Stimulated activated CD8-positive, alpha-beta memory T cell treated with anti-CD3 and anti-CD28 coated beads, Interleukin-12 subunit alpha, Interleukin-12 subunit beta, amount 100 ng/mL, for 1 hour (primary cell): ENCODE measurements around the gene KRTAP5-3.

ENCODE experiments used
- DNase-seq: peaks from one replicate; pipeline ENCODE4 v3.0.0-alpha.2; 2020; ENCODE audit warnings: low read depth

The KRTAP5-3 gene

DNA sequence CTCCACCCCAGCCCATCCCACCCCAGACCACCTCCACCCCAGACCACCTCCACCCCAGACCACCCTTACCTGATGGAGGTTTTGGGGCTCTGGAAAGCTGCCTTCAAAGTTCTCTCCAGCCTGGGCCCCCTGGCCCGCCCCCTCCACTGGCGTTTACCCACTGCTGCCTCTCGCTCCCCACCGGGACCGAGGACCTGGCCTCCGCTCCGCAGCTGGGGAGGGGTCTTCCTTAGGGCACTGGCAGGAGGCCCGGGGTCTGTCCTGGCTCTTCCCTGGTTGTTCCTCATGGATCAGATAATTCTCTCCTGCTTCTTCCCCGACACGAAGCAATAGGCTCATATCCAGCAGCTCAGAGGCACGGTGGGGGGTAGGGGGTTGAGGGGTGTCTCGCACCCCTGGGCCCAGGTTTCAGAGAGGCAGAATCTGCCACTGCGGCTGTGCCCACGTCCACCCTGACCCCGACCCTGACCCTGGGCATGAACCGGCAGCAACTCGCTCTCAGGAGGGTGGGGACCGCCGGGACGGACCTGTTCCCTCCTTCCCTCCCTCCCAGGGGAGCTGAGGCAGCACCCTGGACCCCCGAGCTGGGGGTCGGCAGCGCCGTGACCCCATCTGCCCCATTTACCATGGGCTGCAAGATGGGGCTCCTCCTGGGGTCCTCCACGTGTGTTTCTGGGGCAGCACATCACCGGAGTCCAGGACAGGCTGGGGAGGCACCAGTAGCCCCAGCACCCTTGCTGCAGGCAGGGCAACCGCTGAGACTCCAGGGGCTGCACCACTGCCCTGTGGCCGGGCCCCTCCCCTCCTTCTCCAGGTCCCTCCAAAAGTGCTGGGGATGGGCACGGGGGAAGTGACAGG is 34.3 kb upstream of the KRTAP5-3 start:
- DNase-seq = no peak

DNA sequence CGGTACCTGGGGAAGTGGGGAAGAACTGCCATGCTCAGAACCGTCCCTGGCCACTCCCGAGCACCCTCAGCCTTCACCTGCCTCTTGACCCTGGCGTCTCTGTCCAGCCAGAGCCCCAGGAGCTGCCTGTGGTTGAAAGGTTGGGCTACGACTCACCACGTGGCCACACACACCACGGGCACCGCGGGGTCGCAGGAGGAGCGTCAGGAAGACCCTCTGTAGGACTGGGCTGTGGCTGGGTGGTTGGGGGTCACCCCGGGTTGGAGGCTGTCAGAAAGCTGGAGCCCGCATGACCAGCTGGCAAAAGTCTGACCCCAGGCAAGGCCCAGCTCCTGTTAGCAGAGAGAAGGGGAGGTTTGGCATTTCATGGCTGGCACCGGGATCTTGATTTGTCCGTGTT is 32.8 kb upstream of the KRTAP5-3 start:
- DNase-seq = no peak

DNA sequence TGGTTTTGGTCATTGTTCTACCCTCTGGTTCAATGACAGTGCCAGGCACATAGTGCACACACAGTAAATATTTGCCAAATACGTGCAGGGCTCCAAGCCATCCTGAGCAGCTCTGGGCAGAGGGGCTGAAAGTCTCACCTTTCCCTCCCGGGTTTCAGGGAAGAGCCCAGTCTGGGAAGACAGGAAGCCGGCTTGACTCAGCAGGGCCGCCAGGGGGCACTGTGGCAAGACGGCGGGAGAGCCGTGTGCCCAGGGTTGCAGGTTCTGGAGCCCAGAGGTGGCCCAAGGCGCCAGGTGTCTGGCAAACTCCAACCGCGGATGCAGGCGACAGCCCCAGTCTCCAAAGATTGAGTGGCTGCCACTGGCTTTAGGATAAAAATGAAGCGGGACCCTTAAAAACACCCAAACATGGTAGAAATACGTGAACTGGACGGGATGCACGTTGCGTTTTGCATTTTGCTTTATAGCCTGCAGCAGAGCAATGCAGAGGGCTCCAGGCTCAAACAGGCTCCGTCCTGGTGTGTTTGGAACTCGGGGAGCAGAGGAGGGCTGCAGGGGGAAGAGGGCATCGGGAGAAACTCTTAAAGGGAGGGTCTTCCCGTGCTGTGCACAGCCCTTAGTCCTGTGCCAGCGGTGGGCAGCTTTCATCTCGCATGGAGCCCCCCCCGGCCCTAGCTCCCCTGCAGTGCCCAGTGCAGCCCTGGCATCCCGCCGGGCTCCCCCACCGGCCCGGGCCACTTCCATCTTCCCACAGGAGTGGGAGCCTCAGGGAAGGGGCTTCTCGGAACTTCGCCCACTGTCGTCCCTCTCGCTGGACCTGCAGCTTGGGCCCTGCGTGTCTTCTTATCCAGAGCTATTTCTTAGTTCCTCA is 32.0 kb upstream of the KRTAP5-3 start:
- DNase-seq = no peak

DNA sequence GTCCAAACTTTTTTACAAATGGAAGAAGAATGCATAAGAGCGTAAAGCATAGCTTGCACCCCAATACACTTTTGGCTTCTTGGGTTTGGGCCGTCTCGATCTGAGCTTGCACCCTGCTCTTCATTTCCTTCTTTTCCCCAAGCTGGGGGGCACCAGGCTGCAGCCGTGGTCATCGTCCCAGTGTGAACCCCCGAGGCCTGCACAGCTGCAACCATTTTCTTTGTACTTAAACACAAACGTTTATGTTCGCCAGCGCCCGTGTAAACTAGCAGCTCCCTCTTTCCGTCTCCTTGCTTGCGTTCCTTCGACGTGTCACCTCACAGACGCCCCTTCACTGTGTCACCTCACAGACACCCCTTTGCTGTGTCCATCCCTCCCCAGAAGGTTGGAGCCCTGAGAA is 31.4 kb upstream of the KRTAP5-3 start:
- no peak for DNase-seq

DNA sequence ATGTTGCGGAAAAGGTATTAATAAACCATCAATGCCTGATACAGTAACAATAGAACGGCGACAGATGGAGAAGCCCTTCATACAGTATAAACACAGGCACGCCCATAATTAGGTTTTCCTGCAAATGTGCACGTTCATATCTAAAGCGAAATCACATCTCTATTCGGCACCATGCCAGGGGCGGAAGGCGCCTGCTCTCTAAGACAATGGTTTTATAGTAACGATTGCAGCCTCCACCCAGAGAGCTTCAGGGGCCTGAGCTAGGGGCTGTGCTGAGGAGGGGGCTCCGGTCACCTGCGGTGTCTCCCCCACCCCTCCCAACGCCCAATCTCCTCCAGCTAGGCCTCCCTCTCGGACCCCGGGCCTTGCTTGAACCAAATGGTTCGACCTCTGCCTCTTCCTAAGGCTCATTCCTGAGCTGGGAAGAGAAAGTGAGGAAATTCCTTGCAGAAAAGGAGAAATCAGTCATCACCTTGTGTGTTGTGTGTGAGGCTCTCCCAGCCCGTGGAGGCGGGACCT is 30.9 kb upstream of the KRTAP5-3 start:
- no peak for DNase-seq

DNA sequence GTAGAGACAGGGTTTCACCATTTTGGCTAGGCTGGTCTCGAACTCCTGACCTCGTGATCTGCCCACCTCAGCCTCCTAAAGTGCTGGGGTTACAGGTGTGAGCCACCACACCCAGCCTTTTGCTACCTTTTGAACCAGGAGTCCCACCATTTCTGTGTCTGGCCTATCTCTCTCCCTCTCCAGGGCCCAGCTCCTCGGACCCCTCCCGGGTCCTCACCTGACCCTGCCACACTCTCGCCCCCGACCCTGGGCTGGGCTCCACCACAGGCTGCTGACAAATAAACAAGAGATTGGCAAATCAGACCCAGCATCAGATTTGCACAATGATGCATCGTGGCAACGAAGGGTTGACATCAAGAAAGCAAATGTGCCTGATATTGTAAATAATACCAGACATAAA is 30.1 kb upstream of the KRTAP5-3 start:
- no peak for DNase-seq

DNA sequence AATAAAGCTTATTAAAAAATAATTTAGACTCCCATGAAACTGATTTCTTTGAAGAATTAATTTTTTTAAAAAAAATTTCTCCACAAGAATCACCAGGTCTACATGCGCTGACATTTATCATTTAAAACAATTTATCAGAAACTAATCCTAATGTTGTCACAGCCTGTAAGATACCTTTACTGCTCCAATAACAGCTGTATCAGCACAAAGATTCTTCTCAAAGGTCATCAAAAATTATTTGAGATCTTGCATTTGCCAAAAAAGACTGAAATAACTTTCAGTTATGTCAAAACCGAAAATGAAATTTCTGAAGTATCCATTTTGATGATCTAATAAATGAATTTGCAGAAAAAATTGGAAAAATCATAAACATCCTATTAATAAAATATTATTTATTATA is 29.4 kb upstream of the KRTAP5-3 start:
- no peak for DNase-seq

DNA sequence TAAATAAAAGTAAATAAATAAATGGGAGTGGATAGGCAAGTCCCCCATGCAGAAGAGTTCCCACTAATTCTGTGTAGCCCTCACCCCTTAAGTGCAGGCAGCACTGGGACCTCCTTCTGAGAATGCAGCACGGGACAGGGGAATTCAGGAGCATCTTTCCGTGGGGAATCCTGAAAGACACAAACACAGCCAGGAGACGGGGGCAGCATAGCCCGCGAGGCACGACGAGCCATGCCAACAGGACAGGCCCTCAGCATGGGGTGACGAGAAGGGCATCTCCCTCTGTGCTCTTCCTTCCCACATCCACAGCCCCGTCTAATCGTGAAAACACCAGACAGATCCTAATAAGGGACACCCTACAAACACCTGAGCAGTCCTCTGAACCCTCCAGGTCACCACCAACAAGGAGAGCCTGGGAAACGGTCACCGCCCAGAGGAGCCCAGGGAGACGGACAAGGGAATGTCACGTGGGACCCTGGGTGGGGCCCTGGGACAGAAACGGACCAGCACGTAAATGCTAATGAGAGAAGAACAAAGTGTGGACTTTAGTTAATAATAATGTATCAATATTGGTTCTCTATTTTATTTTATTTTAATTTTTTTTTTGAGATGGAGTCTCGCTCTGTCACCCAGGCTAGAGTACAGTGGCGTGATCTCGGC is 28.2 kb upstream of the KRTAP5-3 start:
- DNase-seq = no peak

DNA sequence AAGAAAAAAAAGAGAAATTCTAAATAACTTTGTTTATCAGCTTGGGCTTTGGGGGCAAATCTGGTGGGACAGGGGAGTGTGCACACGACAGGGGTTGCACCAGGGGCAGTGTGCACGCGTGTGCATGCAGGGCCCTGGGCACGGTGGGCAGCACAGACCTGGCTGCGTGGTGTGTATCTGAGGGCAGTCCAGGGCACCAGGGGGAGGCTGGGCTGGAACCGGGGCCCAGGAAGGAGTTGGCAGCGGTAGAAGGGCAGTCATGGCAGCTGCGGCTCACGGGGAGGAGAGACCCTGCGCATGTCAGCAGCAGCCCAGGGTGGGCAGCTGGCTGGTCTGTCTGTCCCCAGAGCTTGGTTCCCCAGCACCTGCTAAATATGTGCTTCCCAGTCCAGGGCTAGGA is 25.6 kb upstream of the KRTAP5-3 start:
- DNase-seq = no peak

DNA sequence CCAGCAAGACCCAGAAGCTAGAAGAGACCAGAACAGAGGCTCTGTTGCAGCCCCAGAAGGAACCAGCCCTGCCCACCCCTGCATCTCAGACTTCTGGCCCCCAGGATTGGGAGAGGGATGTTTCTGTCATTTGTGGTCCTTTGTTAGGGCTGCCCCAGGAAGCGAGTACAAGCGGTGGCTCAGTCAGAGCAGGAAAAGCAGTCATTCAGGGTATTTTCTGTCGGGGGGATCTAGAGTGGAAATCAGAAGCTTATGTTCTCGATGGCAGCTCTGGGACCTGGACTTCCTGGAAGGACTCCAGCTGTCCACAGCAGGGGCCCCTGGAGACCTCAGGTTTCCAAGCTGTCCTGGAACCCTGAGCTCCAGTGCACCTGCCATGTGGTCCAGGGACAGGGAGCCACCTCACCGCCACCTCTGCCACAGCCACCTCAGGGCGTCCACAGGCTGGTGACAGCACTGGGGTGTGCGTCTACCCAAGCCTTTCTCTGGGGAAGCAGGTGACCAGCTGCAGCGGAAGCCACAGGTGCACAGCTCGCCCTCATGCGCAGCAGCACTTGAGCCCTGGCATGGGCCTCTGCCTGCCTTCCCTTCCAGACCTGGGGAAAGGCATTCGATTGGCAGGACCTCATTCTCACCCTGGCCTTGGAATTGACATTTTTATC is 23.9 kb upstream of the KRTAP5-3 start:
- DNase-seq = no peak

DNA sequence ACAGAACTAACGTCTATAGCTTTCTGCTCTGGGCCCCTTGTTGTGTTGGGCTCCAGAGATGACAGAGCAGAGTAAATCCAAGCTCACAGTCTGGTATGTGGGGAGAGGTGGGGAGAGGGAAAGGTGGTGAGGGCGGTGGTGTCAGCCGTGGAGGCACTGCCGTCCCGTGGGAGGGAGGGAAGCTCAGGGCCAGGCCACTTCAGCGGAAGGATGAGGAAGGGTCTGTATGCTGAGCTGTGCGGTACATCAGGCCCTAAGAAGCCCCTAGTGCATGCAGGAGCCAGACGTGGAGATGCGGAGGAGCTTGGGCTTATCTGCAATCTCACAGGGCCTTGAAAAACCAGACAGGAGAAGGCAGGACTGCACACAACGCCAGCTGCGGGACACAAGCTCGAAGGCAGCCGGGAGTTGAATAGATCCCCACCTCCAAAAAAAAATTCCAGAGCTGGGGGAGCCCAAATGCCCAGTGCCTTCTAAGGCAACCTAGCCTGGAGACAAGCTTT is 22.9 kb upstream of the KRTAP5-3 start:
- DNase-seq = no peak

DNA sequence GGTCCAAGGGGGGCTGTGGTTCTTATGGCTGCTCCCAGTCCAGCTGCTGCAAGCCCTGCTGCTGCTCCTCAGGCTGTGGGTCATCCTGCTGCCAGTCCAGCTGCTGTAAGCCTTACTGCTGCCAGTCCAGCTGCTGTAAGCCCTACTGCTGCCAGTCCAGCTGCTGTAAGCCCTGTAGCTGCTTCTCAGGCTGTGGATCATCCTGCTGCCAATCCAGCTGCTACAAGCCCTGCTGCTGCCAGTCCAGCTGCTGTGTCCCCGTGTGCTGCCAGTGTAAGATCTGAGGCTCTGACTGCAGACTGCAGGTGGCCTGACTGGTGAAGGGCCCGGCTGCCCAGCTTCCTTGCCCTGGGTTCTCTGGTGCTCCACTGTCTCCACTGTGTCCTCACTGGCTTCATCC is 22.0 kb upstream of the KRTAP5-3 start:
- DNase-seq = no peak

DNA sequence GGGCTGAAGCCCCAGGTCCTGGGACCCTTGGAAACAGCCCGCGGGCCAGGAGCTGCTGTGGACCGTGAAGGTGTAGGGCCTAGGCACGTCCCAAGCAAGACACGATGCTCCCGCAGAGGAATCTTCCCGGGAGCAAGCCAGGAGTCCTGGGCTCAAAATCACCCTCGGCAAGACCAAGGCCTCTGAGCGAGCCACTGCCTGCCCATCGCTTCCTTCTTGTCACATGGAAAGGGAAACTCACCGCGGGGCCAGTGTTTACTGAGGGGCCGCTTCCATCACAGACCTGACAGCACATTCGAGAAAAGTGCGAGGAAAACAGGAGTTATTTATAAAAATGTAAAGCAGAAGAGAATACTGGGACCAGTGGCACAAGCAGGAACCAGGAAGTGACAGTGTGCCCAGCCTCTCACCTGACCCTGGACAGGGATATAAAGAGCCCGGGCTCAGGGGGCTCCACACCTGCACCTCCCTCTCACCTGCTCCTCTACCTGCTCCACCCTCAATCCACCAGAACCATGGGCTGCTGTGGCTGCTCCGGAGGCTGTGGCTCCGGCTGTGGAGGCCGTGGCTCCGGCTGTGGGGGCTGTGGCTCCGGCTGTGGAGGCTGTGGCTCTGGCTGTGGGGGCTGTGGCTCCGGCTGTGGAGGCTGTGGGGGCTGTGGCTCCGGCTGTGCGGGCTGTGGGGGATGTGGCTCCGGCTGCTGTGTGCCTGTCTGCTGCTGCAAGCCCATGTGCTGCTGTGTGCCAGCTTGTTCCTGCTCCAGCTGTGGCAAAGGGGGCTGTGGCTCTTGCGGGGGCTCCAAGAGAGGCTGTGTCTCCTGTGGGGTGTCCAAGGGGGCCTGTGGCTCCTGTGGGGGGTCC is 21.3 kb upstream of the KRTAP5-3 start, which contains the start of gene KRTAP5-5:
Gene KRTAP5-5 (plus strand): TSS at position 450 of the 860 bp plus-strand sequence. CDS start 66 bp downstream, at position 516.
- no peak for DNase-seq

DNA sequence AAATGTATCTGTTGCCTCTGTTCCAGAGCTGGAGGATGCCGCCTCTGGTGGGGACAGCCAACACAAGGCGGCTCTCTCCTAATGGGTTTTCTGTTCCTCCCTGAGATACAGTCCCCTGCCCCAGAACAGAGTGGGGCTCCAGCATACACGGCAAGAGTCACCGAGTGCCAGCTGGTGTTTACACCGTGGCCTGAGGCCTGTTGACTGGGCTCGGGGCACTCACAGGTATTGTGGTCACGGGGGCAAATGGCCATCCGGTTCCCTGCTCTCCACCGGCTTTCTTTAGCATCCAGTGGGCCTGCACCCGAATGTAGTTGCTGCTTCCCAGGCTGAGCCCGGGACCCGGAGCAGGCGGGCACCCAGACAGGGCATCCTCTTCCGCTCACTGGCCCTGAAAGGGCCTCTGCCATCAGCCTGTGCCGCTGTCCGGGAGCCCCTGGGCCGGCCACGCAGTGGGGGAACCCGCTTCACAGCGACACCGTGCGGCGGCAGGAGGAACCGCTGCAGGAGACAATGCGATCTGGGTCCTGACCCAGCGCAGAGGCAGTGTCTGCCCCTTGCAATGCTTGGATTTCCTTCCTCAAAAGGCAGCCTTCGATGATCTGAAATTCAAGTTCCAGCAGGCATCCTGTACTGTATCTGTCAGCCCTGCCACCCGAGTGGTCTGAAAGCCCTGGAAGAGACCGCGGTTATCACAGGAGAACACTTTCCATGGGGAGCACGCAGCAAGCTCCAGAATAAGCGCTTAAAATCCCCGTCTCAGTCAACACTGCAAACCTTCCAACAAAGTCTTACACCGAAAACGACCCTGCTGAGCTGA is 20.5 kb upstream of the KRTAP5-3 start:
- peak; percentile 40 for DNase-seq

DNA sequence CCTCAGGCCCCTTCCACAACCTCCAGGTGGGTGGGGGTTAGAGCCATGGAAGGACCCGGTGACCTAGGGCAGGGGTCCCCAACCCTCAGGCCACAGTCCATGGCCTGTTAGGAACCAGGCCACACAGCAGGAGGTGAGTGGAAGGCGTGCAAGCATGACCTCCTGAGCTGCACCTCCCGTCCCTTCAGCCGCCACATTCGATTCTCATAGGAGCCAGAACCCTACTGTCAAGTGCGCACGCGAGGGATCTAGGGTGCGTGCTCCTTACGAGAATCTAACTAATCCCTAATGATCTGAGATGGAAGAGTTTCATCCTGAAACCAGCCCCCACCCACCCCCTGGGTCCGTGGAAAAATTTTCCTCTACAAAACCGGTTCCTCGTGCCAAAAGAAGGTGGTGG is 17.3 kb upstream of the KRTAP5-3 start:
- no peak for DNase-seq

DNA sequence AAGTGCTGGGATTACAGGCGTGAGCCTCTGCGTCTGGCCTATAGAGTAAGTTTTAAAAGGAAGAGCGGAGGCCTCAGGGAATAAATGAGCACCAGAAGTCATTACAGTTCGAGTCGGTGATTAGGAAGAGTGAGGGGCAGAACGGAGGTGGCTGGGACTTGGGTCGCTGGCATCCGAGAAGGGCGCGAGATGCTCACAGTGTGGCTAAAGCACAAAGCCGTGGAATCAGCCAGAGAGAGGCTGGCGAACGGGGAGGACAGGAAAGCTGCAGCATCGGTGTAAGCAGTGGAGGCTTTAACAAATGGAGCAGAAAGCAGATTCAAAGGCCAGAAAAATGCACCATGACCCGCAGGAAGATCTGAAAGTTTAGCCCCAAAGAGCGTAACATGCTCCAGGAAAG is 16.4 kb upstream of the KRTAP5-3 start:
- no peak for DNase-seq

DNA sequence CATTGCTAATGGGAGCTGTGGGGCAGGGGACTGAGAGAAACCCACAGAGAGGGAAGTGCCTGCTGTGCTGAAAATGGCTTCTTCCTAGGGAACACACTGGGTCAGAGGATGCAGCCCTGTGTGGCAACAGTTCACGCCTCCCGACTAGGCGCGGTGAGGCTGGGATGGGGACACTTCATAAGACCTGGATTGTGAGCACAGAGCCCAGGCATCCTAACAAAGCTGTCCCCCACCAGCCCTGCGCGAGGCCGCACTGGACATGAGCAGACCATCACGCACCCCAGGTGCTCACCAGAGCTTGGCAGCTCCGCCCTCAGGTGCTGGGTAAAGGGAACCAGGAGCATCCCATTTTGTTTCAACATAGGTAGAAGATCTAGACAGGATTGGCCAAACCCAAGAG is 15.5 kb upstream of the KRTAP5-3 start:
- DNase-seq = no peak

DNA sequence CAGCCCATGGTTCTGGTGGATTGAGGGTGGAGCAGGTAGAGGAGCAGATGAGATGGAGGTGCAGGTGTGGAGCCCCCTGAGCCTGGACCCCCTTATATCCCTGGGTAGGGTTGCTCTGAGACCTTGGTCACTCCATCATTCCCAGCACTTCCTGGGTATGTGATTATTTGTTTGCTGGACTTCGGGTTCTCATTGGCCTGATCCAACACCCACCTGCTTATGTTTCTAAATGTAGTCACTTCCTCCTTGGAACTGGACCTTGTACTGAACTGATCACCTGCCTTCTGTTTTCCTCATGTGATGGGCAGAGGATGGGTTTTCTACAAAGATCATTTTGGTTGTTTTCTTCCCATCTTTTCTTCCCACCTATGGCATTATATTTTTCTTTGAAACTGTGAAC is 13.8 kb upstream of the KRTAP5-3 start, which contains the start of gene KRTAP5-4:
Gene KRTAP5-4 (minus strand): TSS at position 53 of the 400 bp plus-strand sequence. CDS start 45 bp downstream, at position 8.
- DNase-seq = no peak

DNA sequence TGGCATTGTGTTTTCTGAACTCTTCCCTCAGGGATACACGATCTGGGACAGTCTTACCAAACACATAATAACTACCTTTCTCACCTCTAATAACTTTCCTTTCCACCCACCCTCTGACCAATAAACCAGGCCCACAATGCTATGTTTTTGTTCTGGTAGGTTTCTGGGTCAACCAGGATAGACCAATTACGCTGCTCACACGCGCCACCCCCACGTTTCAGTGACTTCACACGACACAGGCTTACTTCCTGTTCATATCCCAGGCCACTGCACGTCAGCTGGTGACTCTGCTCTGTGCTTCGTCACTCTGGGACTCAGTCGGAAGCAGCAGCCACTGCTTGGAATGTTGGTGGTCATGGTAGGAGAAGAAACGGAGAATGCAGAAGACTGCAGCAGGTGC is 11.2 kb upstream of the KRTAP5-3 start:
- DNase-seq = no peak

DNA sequence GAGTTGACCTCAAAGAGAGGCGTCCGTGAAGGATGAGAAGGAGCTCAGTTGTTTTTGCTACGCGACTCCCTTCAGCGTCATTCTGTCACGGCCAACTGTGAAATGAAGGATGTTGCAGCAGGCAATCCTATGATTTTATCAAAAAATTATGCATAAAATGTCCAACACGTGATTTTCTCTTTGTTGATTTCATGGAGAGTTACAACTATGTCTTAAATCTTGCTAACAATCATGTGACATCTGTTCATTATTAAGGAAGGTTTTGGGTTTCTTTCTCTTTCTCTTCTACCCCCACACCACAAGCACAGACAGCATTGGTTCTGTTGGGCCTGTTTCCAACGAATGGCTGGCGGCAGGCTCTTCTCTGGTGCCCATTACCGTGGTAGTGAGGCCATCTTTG is 10.0 kb upstream of the KRTAP5-3 start:
- DNase-seq = no peak
